Vagina (tissue), 2 donors: ENCODE measurements around the gene DMAC2L.

Experiments
- CTCF ChIP-seq, 3 experiments: fragments of 450-650 bp in 2 of 3; fragments of 200-600 bp in 1 of 3; sonication (generic) in 1 of 3; IDR thresholded peaks; one replicate each; pipeline ENCODE4 v1.5.1; 2017 to 2019; ENCODE audit warnings: antibody characterized with exemption in 3 of 3, mild to moderate bottlenecking in 2 of 3, moderate library complexity in 2 of 3
- POLR2A ChIP-seq, 2 donors: fragments of 450-650 bp; IDR thresholded peaks; one replicate each; pipeline ENCODE4 v1.6.1; 2017; ENCODE audit warnings: antibody characterized with exemption in 2 of 2, mild to moderate bottlenecking in 2 of 2, moderate library complexity in 2 of 2
- POLR2AphosphoS5 ChIP-seq, 2 donors: sonication (generic); formaldehyde crosslinking; IDR thresholded peaks; one replicate each; pipeline ENCODE4 v1.9.0; 2017; ENCODE audit warnings: antibody characterized with exemption in 2 of 2, mild to moderate bottlenecking in 2 of 2, low read depth in 1 of 2; ENCODE audit not compliant: insufficient read depth in 1 of 2

- no peak for TF ChIP-seq POLR2A (IDR thresholded peaks at IDR 0.05)
- no peak for TF ChIP-seq CTCF (IDR thresholded peaks at IDR 0.05)
- no peak for TF ChIP-seq POLR2AphosphoS5 (IDR thresholded peaks at IDR 0.05; ENCODE audit: insufficient read depth in 1 of 2, low read depth in 1 of 2)
These were observed 52.7 kb downstream of the DMAC2L start for GRCh38 chr14:50364792-50365191.
